VCaP (cell line): Measurements from ENCODE around the gene LASP1.

Source experiments
- H3K27ac ChIP-seq: fragments of 450-650 bp; 2 replicates; pipeline ENCODE4 v1.5.1; 2017
- CTCF ChIP-seq: fragments of 450-650 bp; conservative IDR thresholded peaks from 2 replicates; pipeline ENCODE4 v1.5.1; 2017; ENCODE audit warnings: mild to moderate bottlenecking, moderate library complexity

LASP1 gene

GRCh38 chr17:38886643-38887010, 16.8 kb downstream of the LASP1 start:
- no peak overlapping the region for H3K27ac ChIP-seq

GRCh38 chr17:38888842-38889241, 19.0 kb downstream of the LASP1 start:
- H3K27ac ChIP-seq: no peak overlapping the region
- no peak for TF ChIP-seq CTCF

More at GRCh38 chr17:38886643-38887010, 16.8 kb downstream of the LASP1 start:
- no peak for TF ChIP-seq CTCF

- TF ChIP-seq CTCF: no peak
- H3K27ac ChIP-seq: no peak overlapping the region
Observed at GRCh38 chr17:38889745-38890409, 20.0 kb downstream of the LASP1 start.

- no peak overlapping the region for H3K27ac ChIP-seq
- no peak for TF ChIP-seq CTCF
Observed at GRCh38 chr17:38890410-38890746, 20.5 kb downstream of the LASP1 start.

- H3K27ac ChIP-seq: no peak overlapping the region
- TF ChIP-seq CTCF: no peak
Observed at GRCh38 chr17:38891441-38891840, 21.6 kb downstream of the LASP1 start.

GRCh38 chr17:38892083-38892482, 22.2 kb downstream of the LASP1 start:
- no peak for TF ChIP-seq CTCF
- H3K27ac ChIP-seq: no peak overlapping the region

- no peak for TF ChIP-seq CTCF
- H3K27ac ChIP-seq: no peak overlapping the region
Observed at GRCh38 chr17:38892620-38893019, 22.8 kb downstream of the LASP1 start.
